HPDE6-E6E7 (cell line): ENCODE measurements around the gene RABGGTA.
"Not testable (repeated sequence)": the region's sequence is repeated elsewhere in the genome, so short reads cannot be mapped to it uniquely, and the experiment has no call there.

Experiments used
- DNase-seq: peaks from one replicate; pipeline ENCODE4 v3.0.0; 2011; ENCODE audit warnings: missing footprints; ENCODE audit errors: extremely low spot score

RABGGTA gene

DNA sequence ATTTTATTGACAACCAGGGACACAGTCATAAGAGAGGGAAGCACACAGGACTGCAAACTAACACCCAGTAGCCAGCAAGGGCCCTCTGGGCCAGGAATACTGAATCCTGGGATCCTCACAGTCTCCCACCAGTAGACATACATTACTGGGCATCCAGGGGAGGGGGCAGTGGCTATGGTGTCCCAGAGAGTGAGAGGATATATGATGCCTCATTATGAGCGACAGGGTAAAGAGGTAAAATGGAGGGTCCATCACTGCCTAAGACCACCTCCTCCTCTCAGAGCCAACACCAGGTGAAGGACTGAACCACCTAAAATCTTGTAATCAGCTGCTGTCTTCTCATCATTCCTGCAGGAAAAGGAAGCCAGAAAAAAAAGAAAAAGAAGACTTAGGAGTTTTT lies 54.5 kb downstream of the RABGGTA start:
- DNase-seq, result not testable (repeated sequence)

- no peak for DNase-seq
Observed at GRCh38 chr14:24216345-24216699, 55.1 kb downstream of the RABGGTA start.
